ENCODE measurements around the gene HIRIP3.

The HIRIP3 gene

GRCh38 chr16:29995911-29996765, 721 bp upstream of the HIRIP3 start, which contains the start of gene INO80E:
Gene INO80E (plus strand): TSS chr16:29996241. CDS start chr16:29996311, 70 bp downstream.
- DNase-seq, result peak; percentile 98 to 99 (median 99)

GRCh38 chr16:29994600-29995323, 655 bp downstream of the HIRIP3 start:
- no peak for DNase-seq

GRCh38 chr16:29993903-29994599, 1.4 kb downstream of the HIRIP3 start:
- no peak for DNase-seq

GRCh38 chr16:29993191-29993902, 2.1 kb downstream of the HIRIP3 start:
- no peak for DNase-seq

- no peak for DNase-seq
These were observed 3.0 kb downstream of the HIRIP3 start for GRCh38 chr16:29992344-29992967.

GRCh38 chr16:29991571-29991904, 3.9 kb downstream of the HIRIP3 start:
- DNase-seq, result no peak

- DNase-seq, result no peak
These were observed 4.4 kb downstream of the HIRIP3 start for GRCh38 chr16:29990883-29991570.

GRCh38 chr16:29990034-29990433, 5.4 kb downstream of the HIRIP3 start:
- DNase-seq, result no peak

GRCh38 chr16:29989111-29989858, 6.1 kb downstream of the HIRIP3 start:
- no peak for DNase-seq

- DNase-seq, result no peak
These were observed 6.9 kb downstream of the HIRIP3 start for GRCh38 chr16:29988346-29989075.

GRCh38 chr16:29987371-29988085, 7.9 kb downstream of the HIRIP3 start:
- no peak for DNase-seq

GRCh38 chr16:29986931-29987330, 8.5 kb downstream of the HIRIP3 start:
- no peak for DNase-seq

- DNase-seq, result no peak
These were observed 9.2 kb downstream of the HIRIP3 start for GRCh38 chr16:29986231-29986630.

GRCh38 chr16:29985271-29985811, 10.1 kb downstream of the HIRIP3 start:
- DNase-seq, result no peak

- DNase-seq, result no peak
These were observed 10.7 kb downstream of the HIRIP3 start for GRCh38 chr16:29984764-29985147.

GRCh38 chr16:29984137-29984763, 11.2 kb downstream of the HIRIP3 start:
- no peak for DNase-seq

GRCh38 chr16:29983420-29984136, 11.8 kb downstream of the HIRIP3 start:
- DNase-seq, result no peak
